H9 (cell line): ENCODE results near the gene FSTL1. TPM values are rescaled to one million over a fixed set of nuclear protein-coding genes. Genes with fewer than 3 reads are reported as not detected.

Experiments
- DNase-seq: peaks from one replicate; pipeline ENCODE4 v3.0.0-alpha.2; 2017
- H2AFZ ChIP-seq: one replicate; pipeline ENCODE4 v1.6.1; 2013; ENCODE audit warnings: mild to moderate bottlenecking, low read length, control low read depth, moderate library complexity
- H2AK5ac ChIP-seq: 2 replicates; pipeline ENCODE4 v1.6.1; 2013; ENCODE audit warnings: low read length, control low read depth, mixed read lengths; ENCODE audit not compliant: insufficient read length
- H2BK120ac ChIP-seq: one replicate; pipeline ENCODE4 v1.6.1; 2013; ENCODE audit warnings: low read depth, mild to moderate bottlenecking, low read length, control low read depth, inconsistent platforms; ENCODE audit not compliant: poor library complexity, severe bottlenecking
- H2BK12ac ChIP-seq: 2 replicates; pipeline ENCODE4 v1.6.1; 2013; ENCODE audit warnings: low read length, control low read depth, mixed read lengths, low read depth; ENCODE audit not compliant: insufficient read length
- H2BK15ac ChIP-seq: 2 replicates; pipeline ENCODE4 v1.6.1; 2013; ENCODE audit warnings: low read depth, low read length, control low read depth
- H2BK20ac ChIP-seq: one replicate; pipeline ENCODE4 v1.6.1; 2013; ENCODE audit warnings: low read depth, mild to moderate bottlenecking, low read length, control low read depth, inconsistent platforms; ENCODE audit not compliant: poor library complexity, severe bottlenecking
- H2BK5ac ChIP-seq: 2 replicates; pipeline ENCODE4 v1.6.1; 2013; ENCODE audit warnings: low read length, control low read depth, mixed read lengths; ENCODE audit not compliant: insufficient read length
- H3K14ac ChIP-seq: 2 replicates; pipeline ENCODE4 v1.6.1; 2013; ENCODE audit warnings: low read length, control low read depth; ENCODE audit not compliant: insufficient read depth
- H3K18ac ChIP-seq: 2 replicates; pipeline ENCODE4 v1.6.1; 2013; ENCODE audit warnings: low read depth, mild to moderate bottlenecking, mixed read lengths, low read length, control low read depth; ENCODE audit not compliant: insufficient read length
- H3K23ac ChIP-seq: 2 replicates; pipeline ENCODE4 v1.6.1; 2013; ENCODE audit warnings: low read length, control low read depth, mixed read lengths, low read depth; ENCODE audit not compliant: insufficient read length
- H3K23me2 ChIP-seq: 2 replicates; pipeline ENCODE4 v1.6.1; 2013; ENCODE audit warnings: low read depth, mild to moderate bottlenecking, mixed read lengths, low read length, control low read depth; ENCODE audit not compliant: insufficient read length, poor library complexity, severe bottlenecking
- H3K27ac ChIP-seq: 2 replicates; pipeline ENCODE4 v1.5.1; 2013; ENCODE audit warnings: low read length, control low read depth, mixed read lengths, low read depth; ENCODE audit not compliant: insufficient read length
- H3K27me3 ChIP-seq: 2 replicates; pipeline ENCODE4 v1.6.1; 2013; ENCODE audit warnings: low read length, control low read depth, inconsistent platforms; ENCODE audit not compliant: insufficient read depth
- H3K4ac ChIP-seq: 2 replicates; pipeline ENCODE4 v1.6.1; 2013; ENCODE audit warnings: low read depth, mild to moderate bottlenecking, control low read depth, inconsistent platforms, low read length, moderate library complexity
- H3K4me1 ChIP-seq: 2 replicates; pipeline ENCODE4 v1.6.1; 2013; ENCODE audit warnings: low read length, control low read depth, inconsistent platforms; ENCODE audit not compliant: insufficient read depth
- H3K4me2 ChIP-seq: 2 replicates; pipeline ENCODE4 v1.6.1; 2013; ENCODE audit warnings: low read length, control low read depth, mixed read lengths; ENCODE audit not compliant: insufficient read length, insufficient read depth
- H3K56ac ChIP-seq: 2 replicates; pipeline ENCODE4 v1.6.1; 2013; ENCODE audit warnings: low read depth, mild to moderate bottlenecking, mixed read lengths, low read length, control low read depth; ENCODE audit not compliant: insufficient read length
- H3K79me1 ChIP-seq: 2 replicates; pipeline ENCODE4 v1.6.1; 2013; ENCODE audit warnings: low read depth, mild to moderate bottlenecking, moderate library complexity, low read length, control low read depth, inconsistent platforms; ENCODE audit not compliant: insufficient read depth, poor library complexity, severe bottlenecking
- H3K79me2 ChIP-seq: 2 replicates; pipeline ENCODE4 v1.6.1; 2013; ENCODE audit warnings: low read length, control low read depth, inconsistent platforms; ENCODE audit not compliant: insufficient read depth
- H3K9ac ChIP-seq: 2 replicates; pipeline ENCODE4 v1.6.1; 2013; ENCODE audit warnings: low read length, control low read depth, mixed read lengths; ENCODE audit not compliant: insufficient read length; ENCODE audit errors: extremely low read depth
- H3K9me3 ChIP-seq: one replicate; pipeline ENCODE4 v1.6.1; 2013; ENCODE audit warnings: low read depth, low read length, inconsistent platforms; ENCODE audit not compliant: control insufficient read depth
- H3T11ph ChIP-seq: one replicate; pipeline ENCODE4 v1.6.1; 2013; ENCODE audit warnings: mild to moderate bottlenecking, low read length, control low read depth, inconsistent platforms
- H4K20me1 ChIP-seq: one replicate; pipeline ENCODE4 v1.6.1; 2013; ENCODE audit not compliant: control insufficient read depth, insufficient read length, insufficient read depth
- H4K5ac ChIP-seq: 2 replicates; pipeline ENCODE4 v1.6.1; 2013; ENCODE audit warnings: low read depth, mild to moderate bottlenecking, mixed read lengths, low read length, control low read depth; ENCODE audit not compliant: insufficient read length
- H4K8ac ChIP-seq: replicated peaks from 2 replicates; pipeline ENCODE4 v1.6.1; 2013; ENCODE audit warnings: low read length, control low read depth, mixed read lengths, low read depth; ENCODE audit not compliant: insufficient read length
- H4K91ac ChIP-seq: 2 replicates; pipeline ENCODE4 v1.6.1; 2013; ENCODE audit warnings: low read depth, mild to moderate bottlenecking, moderate library complexity, mixed read lengths, low read length, control low read depth; ENCODE audit not compliant: insufficient read length
- H3K27ac Mint-ChIP-seq, 3 experiments: 2 replicates in 2 of 3; 3 replicates in 1 of 3; pipeline ENCODE4 v1.8.0; 2020 to 2021; ENCODE audit warnings: mixed read lengths in 3 of 3, mild to moderate bottlenecking in 1 of 3, moderate library complexity in 1 of 3
- H3K27me3 Mint-ChIP-seq: 2 replicates; pipeline ENCODE4 v1.8.0; 2021; ENCODE audit warnings: low read depth, mild to moderate bottlenecking, moderate library complexity, mixed read lengths
- H3K36me3 Mint-ChIP-seq, 3 experiments: 2 replicates in 2 of 3; 3 replicates in 1 of 3; pipeline ENCODE4 v1.8.0; 2020 to 2021; ENCODE audit warnings: low read depth in 3 of 3, mixed read lengths in 3 of 3; ENCODE audit not compliant: insufficient read depth in 1 of 3
- H3K4me1 Mint-ChIP-seq, 2 experiments: 2 replicates each; pipeline ENCODE4 v1.8.0; 2020; ENCODE audit warnings: mixed read lengths in 2 of 2
- H3K4me3 Mint-ChIP-seq, 2 experiments: 2 replicates in 1 of 2; 3 replicates in 1 of 2; pipeline ENCODE4 v1.8.0; 2020 to 2021; ENCODE audit warnings: mild to moderate bottlenecking in 2 of 2, mixed read lengths in 2 of 2, moderate library complexity in 1 of 2
- H3K9me3 Mint-ChIP-seq, 2 experiments: 2 replicates in 1 of 2; 3 replicates in 1 of 2; pipeline ENCODE4 v1.8.0; 2020; ENCODE audit warnings: mild to moderate bottlenecking in 2 of 2, mixed read lengths in 2 of 2, moderate library complexity in 1 of 2
- CTCF ChIP-seq: fragments of 200-600 bp; sonication (generic); conservative IDR thresholded peaks from 3 replicates; pipeline ENCODE4 v1.8.0; 2021; ENCODE audit warnings: antibody characterized with exemption, mild to moderate bottlenecking
- WGBS: extraction: QIAGEN DNeasy Blood & Tissue Kit; methylation state at CpG from one replicate; pipeline ENCODE4 v1.1.7; 2013; ENCODE audit warnings: missing lambda C conversion rate, low lambda C conversion rate, mixed read lengths; ENCODE audit not compliant: insufficient read length; ENCODE audit errors: extremely low coverage; 5-methylcytosine and 5-hydroxymethylcytosine counted together
- total RNA-seq: library from RNA; stranded (reverse); gene quantifications from 2 replicates; pipeline ENCODE4 v1.2.1, GENCODE V29; 2021

The FSTL1 gene
- total RNA-seq, 1 experiment from 2014 or later = 326 TPM

- no peaks in the 10 kb centered on the region for H3K23me2 ChIP-seq
- no peak overlapping the region for H2BK20ac ChIP-seq
- H3K23ac ChIP-seq = no peak overlapping the region
- no peak overlapping the region for H4K8ac ChIP-seq
- H3T11ph ChIP-seq = no peak overlapping the region
- peak overlapping the region in 1 of 3 experiments; percentile 67; a peak in 3 of 7 replicates for H3K27ac Mint-ChIP-seq
- no peak overlapping the region for H2BK15ac ChIP-seq
- no peaks in the 10 kb centered on the region for H3K27me3 Mint-ChIP-seq
- H4K91ac ChIP-seq = no peak overlapping the region
- H3K27me3 ChIP-seq = no peaks in the 10 kb centered on the region
- H3K56ac ChIP-seq = no peak overlapping the region
- H3K27ac ChIP-seq = no peak overlapping the region
- H3K36me3 Mint-ChIP-seq = peaks cover 15 to 26% (median 25%) of the 10 kb centered on the region in 3 experiments
- H3K4me1 Mint-ChIP-seq = peaks cover 37 to 42% of the 10 kb centered on the region in 2 experiments
- H2BK5ac ChIP-seq = no peak overlapping the region
- no peak overlapping the region for H4K5ac ChIP-seq
- H3K4me3 Mint-ChIP-seq = no peak overlapping the region
- no peak for TF ChIP-seq CTCF
- no peaks in the 10 kb centered on the region for H3K9me3 ChIP-seq
- no peak overlapping the region for H3K4ac ChIP-seq
- no peak overlapping the region for H3K4me2 ChIP-seq
- H2AK5ac ChIP-seq = no peak overlapping the region
- no peaks in the 10 kb centered on the region for H4K20me1 ChIP-seq
- H2BK120ac ChIP-seq = no peak overlapping the region
- H2AFZ ChIP-seq = no peak overlapping the region
- no peak for DNase-seq
- no peak overlapping the region for H2BK12ac ChIP-seq
- peaks cover 6% of the 10 kb centered on the region; the same call in 1 of the 2 replicates for H3K4me1 ChIP-seq
- H3K79me2 ChIP-seq = no peaks in the 10 kb centered on the region; the same call in 1 of the 2 replicates
- H3K9ac ChIP-seq = no peak overlapping the region
- no peak overlapping the region for H3K18ac ChIP-seq
- WGBS = no CpG with 5 or more reads among the region's 7 CpGs
- no peak overlapping the region for H3K14ac ChIP-seq
- H3K9me3 Mint-ChIP-seq = peaks cover 0 to 5% of the 10 kb centered on the region in 2 experiments; a peak in 3 of 5 replicates
- H3K79me1 ChIP-seq = no peaks in the 10 kb centered on the region
Measured at GRCh38 chr3:120418446-120418845, 32.3 kb downstream of the FSTL1 start.
